H1 (cell line): ENCODE measurements around the gene MPPED1. TPM values are rescaled to one million over a fixed set of nuclear protein-coding genes. Genes with fewer than 3 reads are reported as not detected.

Source experiments
- CTCF ChIA-PET: fragments of 300-600 bp; sonication (Branson Sonifier 250); formaldehyde crosslinking; loops from one replicate; lab custom pipeline; 2021; ENCODE audit not compliant: partially characterized antibody; lab: Charles Lee
- POLR2A ChIA-PET: fragments of 300-600 bp; sonication (Branson Sonifier 250); formaldehyde crosslinking; loops from one replicate; lab custom pipeline; 2021; ENCODE audit warnings: inconsistent platforms; ENCODE audit not compliant: partially characterized antibody; lab: Charles Lee
- DNase-seq, 2 experiments: peaks; one replicate each; pipeline versions ENCODE4 v3.0.0 to v3.0.0-alpha.2; 2010 to 2022; ENCODE audit warnings: low spot score in 2 of 2, low read depth in 1 of 2, mixed read lengths in 1 of 2
- FAIRE-seq: peaks from 2 replicates; lab custom pipeline; 2011; peaks lifted over from hg19 to GRCh38; lab: Jason Lieb, UNC
- H2AFZ ChIP-seq: 2 replicates; pipeline ENCODE4 v1.8.1; 2012; ENCODE audit warnings: low read length, inconsistent platforms
- H2AK5ac ChIP-seq: 2 replicates; pipeline ENCODE4 v1.6.1; 2013; ENCODE audit warnings: low read depth, low read length
- H2BK120ac ChIP-seq: replicated peaks from 2 replicates; pipeline ENCODE3; 2013; ENCODE audit warnings: low read depth, low read length, inconsistent platforms
- H2BK12ac ChIP-seq: 2 replicates; pipeline ENCODE4 v1.6.1; 2013; ENCODE audit warnings: low read depth, low read length
- H2BK15ac ChIP-seq: 2 replicates; pipeline ENCODE4 v1.6.1; 2013; ENCODE audit warnings: low read length
- H2BK20ac ChIP-seq: 2 replicates; pipeline ENCODE4 v1.6.1; 2013; ENCODE audit warnings: low read length
- H2BK5ac ChIP-seq: 2 replicates; pipeline ENCODE4 v1.6.1; 2013; ENCODE audit warnings: low read depth, low read length
- H3K14ac ChIP-seq: 2 replicates; pipeline ENCODE4 v1.6.1; 2013; ENCODE audit warnings: inconsistent platforms; ENCODE audit not compliant: insufficient read length
- H3K18ac ChIP-seq: 2 replicates; pipeline ENCODE4 v1.6.1; 2013; ENCODE audit warnings: low read length; ENCODE audit errors: extremely low read depth
- H3K23ac ChIP-seq: 2 replicates; pipeline ENCODE4 v1.6.1; 2013; ENCODE audit warnings: inconsistent platforms; ENCODE audit not compliant: insufficient read length
- H3K23me2 ChIP-seq: 2 replicates; pipeline ENCODE4 v1.6.1; 2013; ENCODE audit warnings: low read depth, low read length
- H3K27ac ChIP-seq: 2 replicates; pipeline ENCODE4 v1.6.1; 2011; ENCODE audit warnings: low read depth, low read length, inconsistent platforms
- H3K27me3 ChIP-seq, 4 experiments: replicated peaks in 1 of 4; 1 replicate in 1 of 4; 2 replicates in 3 of 4; pipeline versions ENCODE4 v1.6.1 to v1.8.1; 2011 to 2013; ENCODE audit warnings: low read length in 3 of 4, mild to moderate bottlenecking in 3 of 4, inconsistent platforms in 2 of 4, mixed read lengths in 2 of 4, moderate library complexity in 1 of 4; ENCODE audit not compliant: control insufficient read depth in 3 of 4, insufficient read depth in 3 of 4; ENCODE audit errors: extremely low read depth in 1 of 4
- H3K36me3 ChIP-seq, 4 experiments: 2 replicates each; pipeline versions ENCODE4 v1.6.1 to v1.8.1; 2011 to 2013; ENCODE audit warnings: mild to moderate bottlenecking in 4 of 4, low read length in 3 of 4, moderate library complexity in 2 of 4, control low read depth in 1 of 4, inconsistent platforms in 1 of 4; ENCODE audit not compliant: insufficient read depth in 4 of 4, control insufficient read depth in 2 of 4
- H3K4ac ChIP-seq: replicated peaks from 2 replicates; pipeline ENCODE3; 2013; ENCODE audit warnings: low read length, low read depth, mixed read lengths, inconsistent platforms; ENCODE audit not compliant: insufficient read length
- H3K4me1 ChIP-seq, 4 experiments: replicated peaks in 1 of 4; 1 replicate in 1 of 4; 2 replicates in 3 of 4; pipeline versions ENCODE4 v1.6.1 to v1.8.1; 2011 to 2013; ENCODE audit warnings: low read length in 3 of 4, inconsistent platforms in 2 of 4, mixed read lengths in 1 of 4; ENCODE audit not compliant: insufficient read depth in 4 of 4, control insufficient read depth in 3 of 4
- H3K4me2 ChIP-seq, 2 experiments: 2 replicates each; pipeline versions ENCODE4 v1.6.1 to v1.8.1; 2011 to 2013; ENCODE audit warnings: low read depth in 2 of 2, low read length in 2 of 2, control low read depth in 1 of 2, inconsistent platforms in 1 of 2, mild to moderate bottlenecking in 1 of 2; ENCODE audit not compliant: insufficient read depth in 1 of 2
- H3K4me3 ChIP-seq, 4 experiments: fragments of 200-600, 300-600 bp in 1 of 4; sonication (generic), shearing (Covaris generic), sonication (Bioruptor Twin) in 1 of 4; 2 replicates each; pipeline versions ENCODE4 v1.5.1 to v1.8.1; 2011 to 2016; ENCODE audit warnings: low read length in 4 of 4, low read depth in 3 of 4, control low read depth in 2 of 4, inconsistent platforms in 2 of 4, mild to moderate bottlenecking in 2 of 4, mixed read lengths in 1 of 4, moderate library complexity in 1 of 4; ENCODE audit not compliant: insufficient read depth in 2 of 4; ENCODE audit errors: extremely low read depth in 1 of 4
- H3K56ac ChIP-seq: replicated peaks from 2 replicates; pipeline ENCODE3; 2013; ENCODE audit warnings: low read depth, mild to moderate bottlenecking, mixed read lengths, low read length, inconsistent platforms; ENCODE audit not compliant: insufficient read length
- H3K79me1 ChIP-seq: 2 replicates; pipeline ENCODE4 v1.6.1; 2013; ENCODE audit warnings: low read depth, low read length, control low read depth
- H3K79me2 ChIP-seq, 2 experiments: 2 replicates each; pipeline versions ENCODE4 v1.6.1 to v1.8.1; 2012 to 2013; ENCODE audit warnings: low read length in 2 of 2, mild to moderate bottlenecking in 2 of 2, inconsistent platforms in 1 of 2; ENCODE audit not compliant: insufficient read depth in 2 of 2, control insufficient read depth in 1 of 2
- H3K9ac ChIP-seq, 4 experiments: replicated peaks in 1 of 4; 1 replicate in 1 of 4; 2 replicates in 3 of 4; pipeline versions ENCODE4 v1.6.1 to v1.8.1; 2011 to 2013; ENCODE audit warnings: low read depth in 3 of 4, low read length in 3 of 4, control low read depth in 2 of 4, mild to moderate bottlenecking in 2 of 4, moderate library complexity in 2 of 4, inconsistent platforms in 1 of 4; ENCODE audit errors: extremely low read depth in 1 of 4
- H3K9me3 ChIP-seq, 2 experiments: 2 replicates each; pipeline versions ENCODE4 v1.6.1 to v1.8.1; 2012 to 2013; ENCODE audit warnings: mild to moderate bottlenecking in 2 of 2, moderate library complexity in 2 of 2, control low read depth in 1 of 2, inconsistent platforms in 1 of 2, low read depth in 1 of 2, low read length in 1 of 2, mixed read lengths in 1 of 2; ENCODE audit not compliant: insufficient read depth in 2 of 2
- H4K20me1 ChIP-seq, 2 experiments: replicated peaks in 1 of 2; 2 replicates each; pipeline versions ENCODE3 to v1.8.1; 2011 to 2013; ENCODE audit warnings: inconsistent platforms in 2 of 2, low read length in 2 of 2, mild to moderate bottlenecking in 1 of 2; ENCODE audit not compliant: insufficient read depth in 2 of 2, control insufficient read depth in 1 of 2
- H4K5ac ChIP-seq: 2 replicates; pipeline ENCODE4 v1.6.1; 2013; ENCODE audit warnings: low read length, low read depth, mixed read lengths, inconsistent platforms; ENCODE audit not compliant: insufficient read length
- H4K8ac ChIP-seq: 2 replicates; pipeline ENCODE4 v1.8.0; 2013; ENCODE audit warnings: mild to moderate bottlenecking, moderate library complexity, low read length, inconsistent platforms; ENCODE audit not compliant: insufficient read depth; ENCODE audit errors: extremely low read depth
- H4K91ac ChIP-seq: replicated peaks from 2 replicates; pipeline ENCODE3; 2013; ENCODE audit warnings: low read length, mixed read lengths, inconsistent platforms; ENCODE audit not compliant: insufficient read length
- CEBPB ChIP-seq: IDR thresholded peaks from 2 replicates; pipeline ENCODE4 v1.6.1; 2012; ENCODE audit warnings: low read depth, low read length
- CREB1 ChIP-seq: IDR thresholded peaks from 2 replicates; pipeline ENCODE4 v1.6.1; 2012; ENCODE audit warnings: inconsistent platforms
- EP300 ChIP-seq, 2 experiments: IDR thresholded peaks; 1 replicate in 1 of 2; 2 replicates in 1 of 2; pipeline ENCODE4 v1.6.1; 2011 to 2012; ENCODE audit warnings: low read depth in 2 of 2, low read length in 2 of 2, mild to moderate bottlenecking in 2 of 2, borderline replicate concordance in 1 of 2, inconsistent platforms in 1 of 2, moderate library complexity in 1 of 2
- JUND ChIP-seq: IDR thresholded peaks from 2 replicates; pipeline ENCODE4 v1.6.1; 2011; ENCODE audit warnings: mild to moderate bottlenecking, improper control_type of control experiment, low read length
- KDM1A ChIP-seq: fragments of 200-600, 300-600 bp; sonication (generic); IDR thresholded peaks from 2 replicates; pipeline ENCODE4 v1.7.1; 2016; ENCODE audit warnings: mild to moderate bottlenecking, low read length, borderline replicate concordance
- RAD21 ChIP-seq, 2 experiments: IDR thresholded peaks in 1 of 2; conservative IDR thresholded peaks in 1 of 2; 2 replicates each; pipeline ENCODE4 v1.6.1; 2011; ENCODE audit warnings: low read depth in 2 of 2, low read length in 2 of 2, improper control_type of control experiment in 1 of 2, inconsistent platforms in 1 of 2, mild to moderate bottlenecking in 1 of 2, moderate library complexity in 1 of 2
- RBBP5 ChIP-seq: IDR thresholded peaks from 2 replicates; pipeline ENCODE4 v1.7.1; 2012; ENCODE audit warnings: low read depth, mild to moderate bottlenecking, inconsistent platforms, low read length, moderate library complexity, borderline replicate concordance
- SIN3A ChIP-seq, 2 experiments: IDR thresholded peaks in 1 of 2; conservative IDR thresholded peaks in 1 of 2; 2 replicates each; pipeline ENCODE4 v1.6.1; 2011 to 2012; ENCODE audit warnings: low read length in 2 of 2, improper control_type of control experiment in 1 of 2, low read depth in 1 of 2, mild to moderate bottlenecking in 1 of 2
- WGBS, 2 experiments: shearing (Covaris generic) in 1 of 2; methylation state at CpG; one replicate each; pipeline versions ENCODE4 v1.1.6 to v1.1.7; 2013 to 2015; ENCODE audit warnings: low lambda C conversion rate in 2 of 2, mixed read lengths in 2 of 2, inconsistent platforms in 1 of 2, low coverage in 1 of 2, missing lambda C conversion rate in 1 of 2; ENCODE audit not compliant: insufficient replicate concordance in 2 of 2, insufficient coverage in 1 of 2, insufficient read length in 1 of 2; ENCODE audit errors: extremely low coverage in 1 of 2, missing lambda C conversion rate in 1 of 2; 5-methylcytosine and 5-hydroxymethylcytosine counted together
- polyA plus RNA-seq, 7 experiments: library from polyadenylated mRNA; depleted of rRNA in 3 of 7; stranded (reverse) in 5 of 7; unstranded in 2 of 7; fragments of >200 nt in 5 of 7; fragments of 200-250 nt in 2 of 7; gene quantifications; 1 replicate in 5 of 7; 2 replicates in 1 of 7; 4 replicates in 1 of 7; pipeline versions ENCODE4 v1.2.1 to v1.2.3, GENCODE V29; 2011 to 2013; ENCODE audit warnings: missing spikeins in 2 of 7, mixed read lengths in 2 of 7
- total RNA-seq: library from RNA; stranded (reverse); fragmentation: NEBNext Ultra II Directional; extraction: Animal tissue kit (Norgen Biotek cat#: 25700); gene quantifications from 2 replicates; pipeline ENCODE4 v1.2.1, GENCODE V29; 2021
- TF ChIP-seq, protein P1 (sequence below), 3 experiments: IDR thresholded peaks; 1 replicate in 2 of 3; 2 replicates in 1 of 3; pipeline versions ENCODE4 v1.5.1 to v1.6.1; 2011; ENCODE audit warnings: low read length in 3 of 3, mild to moderate bottlenecking in 3 of 3, inconsistent platforms in 2 of 3, low read depth in 1 of 3, moderate library complexity in 1 of 3; ENCODE audit not compliant: insufficient read depth in 1 of 3; ENCODE audit errors: control extremely low read depth in 1 of 3

MPPED1 gene
- total and polyA plus RNA-seq, 2 of the 8 experiments (the other 6 are each of a cell fraction or from before 2014, with no cell fraction given), result 0.29 to 0.37 TPM

DNA sequence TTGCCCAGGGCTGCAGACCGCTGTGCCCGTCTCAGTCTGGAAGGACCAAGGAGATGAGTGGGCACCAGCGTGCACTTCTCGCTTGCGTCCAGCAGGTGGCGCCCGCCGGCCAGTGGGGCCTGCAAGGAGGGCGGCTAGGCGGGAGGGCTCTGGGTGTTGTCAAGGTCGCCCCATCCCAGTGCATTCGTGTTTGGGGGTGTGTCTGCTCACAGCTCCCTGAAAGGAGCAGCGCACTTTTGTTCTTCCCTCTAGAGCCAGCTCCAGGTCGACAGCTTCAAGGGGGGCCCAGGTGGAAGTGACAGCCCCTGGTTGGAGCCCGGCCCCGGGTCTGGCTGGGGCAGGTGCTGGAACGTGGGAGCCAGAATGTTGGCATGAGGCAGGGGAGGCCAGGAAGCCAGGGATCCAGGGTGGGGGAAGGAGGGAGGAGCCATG, 23.4 kb upstream of the MPPED1 start:
- no peak overlapping the region for H2BK15ac ChIP-seq
- no peak overlapping the region for H2BK20ac ChIP-seq
- H4K91ac ChIP-seq, result no peak overlapping the region
- H3K27ac ChIP-seq, result no peak overlapping the region
- no peak overlapping the region for H4K8ac ChIP-seq
- no peak overlapping the region for H2BK12ac ChIP-seq
- H3K4me1 ChIP-seq, result peaks cover 0 to 9% (median 4%) of the 10 kb centered on the region in 4 experiments; a peak in 4 of 7 replicates
- no peak overlapping the region for H3K18ac ChIP-seq
- peaks cover 0 to 12% (median 3%) of the 10 kb centered on the region in 4 experiments; a peak in 5 of 7 replicates for H3K27me3 ChIP-seq
- no peak overlapping the region for H4K5ac ChIP-seq
- H3K14ac ChIP-seq, result no peak overlapping the region
- no peak overlapping the region for H2BK5ac ChIP-seq
- H4K20me1 ChIP-seq, result no peaks in the 10 kb centered on the region
- H3K4me3 ChIP-seq, result peak overlapping the region in 1 of 4 experiments; percentile 22; a peak in 1 of 8 replicates
- H3K36me3 ChIP-seq, result no peaks in the 10 kb centered on the region
- H2AFZ ChIP-seq, result no peak overlapping the region
- no peak for FAIRE-seq
- no peak overlapping the region for H3K4ac ChIP-seq
- DNase-seq, result peak in 1 of 2 experiments; percentile 97
- WGBS, 2 experiments, result 13% methylated on average over 17 of the region's 17 CpGs; no CpG with 5 or more reads in 1 of the 2 experiments
- no peak overlapping the region for H3K9ac ChIP-seq
- H3K79me2 ChIP-seq, result no peaks in the 10 kb centered on the region
- ChIA-PET CTCF (interaction anchor here (0.7 to 14.7 kb wide), 36 partner anchors 8 to 703 kb away, joined by 3 to 257 read pairs (median 4); no protein-coding TSS in a partner anchor), POLR2A (no interaction called here)
- H2AK5ac ChIP-seq, result no peak overlapping the region
- no peaks in the 10 kb centered on the region for H3K23me2 ChIP-seq
- peak overlapping the region in 1 of 2 experiments; percentile 43; a peak in 3 of 4 replicates for H3K4me2 ChIP-seq
- no peaks in the 10 kb centered on the region for H3K9me3 ChIP-seq
- H3K79me1 ChIP-seq, result no peaks in the 10 kb centered on the region
- H3K23ac ChIP-seq, result no peak overlapping the region
- H3K56ac ChIP-seq, result no peak overlapping the region
- no peak overlapping the region for H2BK120ac ChIP-seq
- TF ChIP-seq JUND (0 out of 2 replicates have a peak, but pooled peaks have one; percentile 7), SIN3A (conservative IDR thresholded peaks at IDR 0.05 in 1 of 2, IDR thresholded peaks at IDR 0.05 in 1 of 2; ENCODE audit: low read depth in 1 of 2, low read length in 2 of 2) (0 out of 4 replicates have a peak, but pooled peaks of 1 of the 2 experiments have one; percentile 45), KDM1A (no peak), CREB1 (peak; percentile 64), RAD21 (IDR thresholded peaks at IDR 0.05 in 1 of 2, conservative IDR thresholded peaks at IDR 0.05 in 1 of 2; ENCODE audit: low read depth in 2 of 2, low read length in 2 of 2) (peak; percentile 96 to 97), CEBPB (no peak), EP300 (IDR thresholded peaks at IDR 0.05; ENCODE audit: borderline replicate concordance in 1 of 2, low read depth in 2 of 2, low read length in 2 of 2) (no peak), RBBP5 (no peak)
- TF ChIP-seq, protein P1, sequence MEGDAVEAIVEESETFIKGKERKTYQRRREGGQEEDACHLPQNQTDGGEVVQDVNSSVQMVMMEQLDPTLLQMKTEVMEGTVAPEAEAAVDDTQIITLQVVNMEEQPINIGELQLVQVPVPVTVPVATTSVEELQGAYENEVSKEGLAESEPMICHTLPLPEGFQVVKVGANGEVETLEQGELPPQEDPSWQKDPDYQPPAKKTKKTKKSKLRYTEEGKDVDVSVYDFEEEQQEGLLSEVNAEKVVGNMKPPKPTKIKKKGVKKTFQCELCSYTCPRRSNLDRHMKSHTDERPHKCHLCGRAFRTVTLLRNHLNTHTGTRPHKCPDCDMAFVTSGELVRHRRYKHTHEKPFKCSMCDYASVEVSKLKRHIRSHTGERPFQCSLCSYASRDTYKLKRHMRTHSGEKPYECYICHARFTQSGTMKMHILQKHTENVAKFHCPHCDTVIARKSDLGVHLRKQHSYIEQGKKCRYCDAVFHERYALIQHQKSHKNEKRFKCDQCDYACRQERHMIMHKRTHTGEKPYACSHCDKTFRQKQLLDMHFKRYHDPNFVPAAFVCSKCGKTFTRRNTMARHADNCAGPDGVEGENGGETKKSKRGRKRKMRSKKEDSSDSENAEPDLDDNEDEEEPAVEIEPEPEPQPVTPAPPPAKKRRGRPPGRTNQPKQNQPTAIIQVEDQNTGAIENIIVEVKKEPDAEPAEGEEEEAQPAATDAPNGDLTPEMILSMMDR (IDR thresholded peaks at IDR 0.05; ENCODE audit: control extremely low read depth in 1 of 3, insufficient read depth in 1 of 3, low read depth in 1 of 3, low read length in 3 of 3), result peak; percentile 96 to 100 (median 99)
